K562 (cell line): ENCODE data around the gene DPM2. TPM values are rescaled to one million over a fixed set of nuclear protein-coding genes. Genes with fewer than 3 reads are reported as not detected.

Experiments
- ATAC-seq: fragments of 200-7000 bp; cut with Tn5 transposase; 3 replicates; pipeline ENCODE4 v1.9.1; 2020; ENCODE audit warnings: moderate library complexity
- BruUV-seq: library from RNA; stranded (reverse); fragments of 400-500 nt; replicated peaks from 2 replicates; lab custom pipeline; 2021; lab: Mats Ljungman, UMichigan
- CTCF ChIA-PET: fragments of 300-600 bp; formaldehyde crosslinking; extraction: SDS; loops from one replicate; lab custom pipeline; 2021; ENCODE audit warnings: low intra/inter-chr PET ratio; lab: Yijun Ruan, JAX
- POLR2A ChIA-PET: fragments of 300-600, 350-650 bp; sonication (Branson Sonifier 250); formaldehyde crosslinking; extraction: SDS; loops from one replicate; lab custom pipeline; 2021; ENCODE audit warnings: antibody characterized with exemption, inconsistent platforms; lab: Yijun Ruan, JAX
- DNase-seq, 4 experiments: peaks; one replicate each; pipeline versions ENCODE4 v3.0.0 to v3.0.0-alpha.2; 2011 to 2018; ENCODE audit warnings: low spot score in 3 of 4, mixed read lengths in 3 of 4; ENCODE audit errors: extremely low read depth in 1 of 4
- FAIRE-seq: peaks from 2 replicates; lab custom pipeline; 2011; peaks lifted over from hg19 to GRCh38; lab: Jason Lieb, UNC
- H2AFZ ChIP-seq: 2 replicates; pipeline ENCODE4 v1.6.0; 2011; ENCODE audit warnings: low read depth, low read length, control low read depth, inconsistent platforms
- H3K27ac ChIP-seq: fragments of 200-600 bp; 3 replicates; pipeline ENCODE4 v1.8.0; 2011; ENCODE audit warnings: low read depth, mild to moderate bottlenecking, control low read depth, inconsistent platforms, low read length, moderate library complexity, mixed read lengths; ENCODE audit errors: extremely low read depth
- H3K27me3 ChIP-seq, 2 experiments: fragments of 300-600 bp in 1 of 2; 2 replicates in 1 of 2; 3 replicates in 1 of 2; pipeline versions ENCODE4 v1.6.0 to v1.8.0; 2011; ENCODE audit warnings: inconsistent platforms in 2 of 2, low read length in 2 of 2, mild to moderate bottlenecking in 1 of 2, mixed read lengths in 1 of 2, moderate library complexity in 1 of 2; ENCODE audit not compliant: control insufficient read depth in 2 of 2, insufficient read depth in 2 of 2
- H3K36me3 ChIP-seq: fragments of 300-600 bp; 3 replicates; pipeline ENCODE4 v1.8.0; 2011; ENCODE audit warnings: mild to moderate bottlenecking, low read length, inconsistent platforms; ENCODE audit not compliant: control insufficient read depth, insufficient read depth
- H3K4me1 ChIP-seq, 2 experiments: fragments of 200-600 bp in 1 of 2; replicated peaks in 1 of 2; 2 replicates in 1 of 2; 3 replicates in 1 of 2; pipeline versions ENCODE4 v1.5.1 to v1.8.0; 2011; ENCODE audit warnings: inconsistent platforms in 2 of 2, low read length in 2 of 2, mild to moderate bottlenecking in 1 of 2, mixed read lengths in 1 of 2, moderate library complexity in 1 of 2; ENCODE audit not compliant: control insufficient read depth in 2 of 2, insufficient read depth in 2 of 2
- H3K4me2 ChIP-seq: 2 replicates; pipeline ENCODE4 v1.6.1; 2011; ENCODE audit warnings: low read length, control low read depth, inconsistent platforms, mixed read lengths; ENCODE audit not compliant: insufficient read depth
- H3K4me3 ChIP-seq: fragments of 200-600 bp; sonication (generic), shearing (Covaris generic); 2 replicates; pipeline ENCODE4 v1.5.1; 2016; ENCODE audit warnings: control low read depth, inconsistent platforms
- H3K79me2 ChIP-seq: fragments of 200-600 bp; 3 replicates; pipeline ENCODE4 v1.8.0; 2011; ENCODE audit warnings: low read length, inconsistent platforms; ENCODE audit not compliant: control insufficient read depth, insufficient read depth
- H3K9ac ChIP-seq, 2 experiments: 2 replicates each; pipeline versions ENCODE4 v1.6.0 to v1.6.1; 2011; ENCODE audit warnings: low read depth in 2 of 2, low read length in 2 of 2, control low read depth in 1 of 2, inconsistent platforms in 1 of 2, mild to moderate bottlenecking in 1 of 2, mixed read lengths in 1 of 2; ENCODE audit not compliant: insufficient read depth in 1 of 2
- H3K9me1 ChIP-seq: one replicate; pipeline ENCODE4 v1.6.0; 2011; ENCODE audit warnings: inconsistent platforms, mild to moderate bottlenecking, low read length, moderate library complexity; ENCODE audit not compliant: control insufficient read depth, insufficient read depth
- H3K9me3 ChIP-seq: replicated peaks from 2 replicates; pipeline ENCODE4 v1.5.1; 2011; ENCODE audit warnings: low read depth, low read length, inconsistent platforms; ENCODE audit not compliant: control insufficient read depth, insufficient read depth
- H4K20me1 ChIP-seq: replicated peaks from 2 replicates; pipeline ENCODE4 v1.6.1; 2011; ENCODE audit warnings: low read length, inconsistent platforms, mixed read lengths; ENCODE audit not compliant: control insufficient read depth, insufficient read depth
- ATF1 ChIP-seq, 2 experiments: fragments of 450-650 bp in 1 of 2; IDR thresholded peaks; 2 replicates each; pipeline ENCODE4 v1.6.1; 2016; ENCODE audit warnings: missing compliant biosample characterization in 1 of 2, missing genetic modification characterization in 1 of 2
- HDAC1 ChIP-seq, 2 experiments: fragments of 450-650 bp; IDR thresholded peaks; 2 replicates each; pipeline ENCODE4 v1.6.1; 2016 to 2017; ENCODE audit warnings: inconsistent platforms in 1 of 2, mild to moderate bottlenecking in 1 of 2, moderate library complexity in 1 of 2
- NR2C1 ChIP-seq, 2 experiments: fragments of 450-650 bp; IDR thresholded peaks; 2 replicates each; pipeline ENCODE4 v1.6.1; 2017; ENCODE audit warnings: mild to moderate bottlenecking in 2 of 2, antibody characterized with exemption in 1 of 2, inconsistent platforms in 1 of 2, missing compliant biosample characterization in 1 of 2, missing genetic modification characterization in 1 of 2
- RBFOX2 ChIP-seq: fragments of 200-400 bp; formaldehyde crosslinking; IDR thresholded peaks from 2 replicates; pipeline ENCODE4 v1.6.1; 2017; ENCODE audit warnings: low read depth, mild to moderate bottlenecking, low read length, moderate library complexity
- SP1 ChIP-seq: sonication (generic); formaldehyde crosslinking; IDR thresholded peaks from 2 replicates; pipeline ENCODE4 v1.8.1; 2022; ENCODE audit warnings: mild to moderate bottlenecking, missing genetic modification reagents
- XRCC5 ChIP-seq: fragments of 200-400 bp; formaldehyde crosslinking; IDR thresholded peaks from 2 replicates; pipeline ENCODE4 v1.6.1; 2017; ENCODE audit warnings: low read depth, mild to moderate bottlenecking, low read length
- WGBS: fragments of 100-300 bp; shearing (Covaris generic); methylation state at CpG from one replicate; pipeline ENCODE4 v1.1.6; 2016; ENCODE audit warnings: low coverage, mixed read lengths; ENCODE audit not compliant: insufficient coverage; ENCODE audit errors: missing lambda C conversion rate; 5-methylcytosine and 5-hydroxymethylcytosine counted together
- in situ Hi-C: fragments of 300-500 bp; cut with MboI; formaldehyde crosslinking; loops from 4 replicates; pipeline ENCODE4 v1.15.0; 2018; ENCODE audit warnings: inconsistent platforms, mixed read lengths
- intact Hi-C: fragments of 100-400 bp; cut with micrococcal nuclease; formaldehyde crosslinking; loops from 2 replicates; pipeline ENCODE4 v1.14.2; 2022
- polyA plus RNA-seq, 8 experiments: library from polyadenylated mRNA; depleted of rRNA in 4 of 8; stranded (reverse) in 5 of 8; unstranded in 3 of 8; fragments of >200 nt; fragmentation: Nextera tagmentation in 2 of 8; fragmentation: Illumina TruSeq in 1 of 8; extraction: Ambion mirVana in 2 of 8; extraction: Trizol in 1 of 8; gene quantifications; 2 replicates each; pipeline versions ENCODE4 v1.2.1 to v1.2.3, GENCODE V29; 2011 to 2014; ENCODE audit warnings: inconsistent platforms in 1 of 8, missing spikeins in 1 of 8
- total RNA-seq, 7 experiments: library from RNA; depleted of rRNA in 6 of 7; stranded (reverse); fragments of >200 nt in 6 of 7; fragmentation: Illumina TruSeq in 2 of 7; extraction: Trizol in 2 of 7; gene quantifications; 2 replicates each; pipeline versions ENCODE4 v1.2.1 to v1.2.3, GENCODE V29; 2011 to 2021; ENCODE audit warnings: low replicate concordance in 1 of 7

Gene DPM2
- total and polyA plus RNA-seq, 9 of the 15 experiments (the other 6 are each of a cell fraction or from before 2014, with no cell fraction given): 43.5 to 126 (median 71.1) TPM

GRCh38 chr9:127927201-127927987, 10.3 kb downstream of the DPM2 start (continued):
- TF ChIP-seq HDAC1 (IDR thresholded peaks at IDR 0.05): peak in 1 of 2 experiments; percentile 38; a peak in 2 of 4 replicates
- TF ChIP-seq ATF1 (CRISPR knock-in tag; IDR thresholded peaks at IDR 0.05): no peak
- no peak for TF ChIP-seq ATF1 (tag; IDR thresholded peaks at IDR 0.05)
- TF ChIP-seq NR2C1 (IDR thresholded peaks at IDR 0.05): no peak
- 0 out of 2 replicates have a peak, but pooled peaks have one; percentile 39 for TF ChIP-seq NR2C1 (tag; IDR thresholded peaks at IDR 0.05)

DNA sequence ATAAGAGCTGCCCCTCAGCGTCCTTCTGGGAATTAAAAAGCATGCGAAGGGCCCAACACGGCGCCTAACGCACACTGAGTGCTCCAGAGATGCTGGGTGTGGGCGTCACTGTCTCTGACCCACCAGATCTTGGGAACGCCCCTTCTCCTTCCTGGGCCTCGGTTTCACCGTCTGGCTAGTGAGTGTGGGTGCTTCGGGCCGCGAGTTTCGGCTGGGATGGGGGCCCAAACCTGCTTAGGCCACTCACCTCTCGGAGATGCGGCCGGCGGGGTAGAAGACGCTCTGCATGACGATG, 10.8 kb downstream of the DPM2 start:
- WGBS: 38% methylated on average over 15 of the region's 19 CpGs
- Histone ChIP-seq H3K9me3 (no peaks in the 10 kb centered on the region), H3K4me3 (peak overlapping the region; percentile 35), H3K27me3 (no peaks in the 10 kb centered on the region), H3K36me3 (no peaks in the 10 kb centered on the region), H4K20me1 (no peaks in the 10 kb centered on the region), H3K4me1 (peaks cover 37 to 63% of the 10 kb centered on the region in 2 experiments), H2AFZ (peak overlapping the region; percentile 86), H3K9me1 (no peaks in the 10 kb centered on the region), H3K79me2 (no peaks in the 10 kb centered on the region), H3K9ac (peak overlapping the region; percentile 6 to 80; a peak in 2 of 4 replicates), H3K27ac (no peak overlapping the region), H3K4me2 (peak overlapping the region; percentile 76)
- FAIRE-seq: no peak
- ATAC-seq: no peak
- POLR2A ChIA-PET: interaction anchor here (0.6 kb wide), 2 partner anchors 178 to 376 kb away, joined by 3 read pairs; no protein-coding TSS in a partner anchor
- CTCF ChIA-PET: no interaction called here
- BruUV-seq: no TSS peak
- in situ Hi-C loops (loop anchor here (5.0 to 10.0 kb wide), 2 partner anchors 425 to 712 kb away; no protein-coding TSS in a partner anchor), intact Hi-C loops (no loop called here)
- DNase-seq: no peak
- TF ChIP-seq XRCC5: no peak
- TF ChIP-seq SP1 (CRISPR knock-in tag): peak; percentile 13; the same call in 1 of the 2 replicates
- peak; percentile 22; the same call in 1 of the 2 replicates for TF ChIP-seq RBFOX2
